GM18526 (cell line): ENCODE measurements around the gene SGCG.

Experiments
- POLR2A ChIP-seq: IDR thresholded peaks from 3 replicates; pipeline ENCODE4 v1.6.1; 2011; ENCODE audit not compliant: insufficient read length; ENCODE audit errors: extremely low read depth

SGCG gene

GRCh38 chr13:23289917-23290357, 109.2 kb downstream of the SGCG start:
- no peak for TF ChIP-seq POLR2A

GRCh38 chr13:23292586-23292985, 111.8 kb downstream of the SGCG start:
- no peak for TF ChIP-seq POLR2A

GRCh38 chr13:23319883-23320224, 139.1 kb downstream of the SGCG start:
- TF ChIP-seq POLR2A: no peak

GRCh38 chr13:23320926-23321534, 140.3 kb downstream of the SGCG start:
- no peak for TF ChIP-seq POLR2A

GRCh38 chr13:23321535-23322241, 140.9 kb downstream of the SGCG start:
- no peak for TF ChIP-seq POLR2A

GRCh38 chr13:23322353-23323336, 141.9 kb downstream of the SGCG start:
- TF ChIP-seq POLR2A: no peak

DNA sequence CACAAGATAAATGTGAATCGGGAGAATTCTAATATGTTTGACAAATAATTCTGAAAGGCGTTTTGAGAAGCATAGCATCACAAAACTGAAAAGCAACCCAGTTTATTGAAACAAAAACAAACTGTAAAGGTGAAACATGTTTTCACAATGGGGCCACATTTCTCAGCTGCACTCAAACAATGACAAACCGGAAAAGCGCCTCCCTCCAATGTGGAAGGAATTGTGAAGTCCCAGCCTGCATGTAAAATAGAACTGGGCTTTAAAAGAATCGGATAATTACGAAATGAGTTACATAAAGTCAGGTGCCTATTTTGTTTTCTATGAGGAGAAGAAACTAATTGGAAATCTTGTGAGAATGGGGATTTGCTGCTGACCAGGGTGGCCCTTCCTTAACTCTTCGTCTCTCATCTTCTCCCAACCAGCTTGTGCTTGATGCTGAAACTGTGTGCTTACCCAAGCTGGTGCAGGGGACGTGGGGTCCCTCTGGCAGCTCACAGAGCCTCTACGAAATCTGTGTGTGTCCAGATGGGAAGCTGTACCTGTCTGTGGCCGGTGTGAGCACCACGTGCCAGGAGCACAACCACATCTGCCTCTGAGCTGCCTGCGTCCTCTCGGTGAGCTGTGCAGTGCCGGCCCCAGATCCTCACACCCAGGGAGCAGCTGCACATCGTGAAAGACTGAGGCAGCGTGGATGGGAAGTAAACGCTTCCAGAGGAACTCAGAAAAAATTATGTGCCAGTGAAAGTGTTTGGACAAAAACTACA, 143.3 kb downstream of the SGCG start:
- no peak for TF ChIP-seq POLR2A

DNA sequence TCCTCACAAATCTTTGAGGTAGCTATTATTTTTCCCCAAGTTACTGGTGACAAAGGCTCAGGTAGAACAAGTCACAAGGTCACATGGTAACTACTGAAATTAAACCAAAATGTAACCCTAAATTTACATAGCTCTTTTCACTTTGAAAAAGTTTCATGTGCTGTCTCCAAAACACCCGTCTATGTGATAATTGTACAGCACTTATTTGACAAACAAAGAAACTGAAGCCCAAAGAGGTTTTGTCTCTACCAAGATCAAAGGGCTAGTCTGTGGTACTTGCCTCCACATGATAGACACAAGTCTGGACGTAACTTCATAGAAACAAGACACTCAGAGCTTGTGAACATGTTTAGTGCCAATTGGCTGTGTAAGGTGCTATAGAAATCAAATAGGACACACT, 144.4 kb downstream of the SGCG start:
- no peak for TF ChIP-seq POLR2A

DNA sequence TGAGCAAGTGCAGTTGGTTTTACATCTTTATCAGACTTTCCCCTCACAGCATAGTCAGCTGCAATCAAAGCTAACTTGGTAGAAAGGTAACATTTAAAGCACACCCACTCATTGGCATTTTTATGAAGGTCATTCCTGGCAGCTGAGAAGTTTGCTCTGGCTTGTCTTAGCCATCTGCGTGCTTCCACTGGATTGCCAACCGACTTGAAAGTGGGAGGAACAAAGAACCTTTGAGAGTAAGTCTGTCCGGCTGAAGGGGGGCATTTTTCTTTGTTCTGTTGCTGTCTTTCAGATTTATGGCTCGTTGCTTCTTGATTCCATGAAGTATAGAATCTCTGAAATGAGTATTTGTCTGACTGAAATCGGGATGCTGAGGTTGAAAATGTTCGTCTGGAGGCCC, 149.6 kb downstream of the SGCG start:
- TF ChIP-seq POLR2A: no peak

- no peak for TF ChIP-seq POLR2A
These were observed 158.4 kb downstream of the SGCG start for GRCh38 chr13:23339225-23339624.

DNA sequence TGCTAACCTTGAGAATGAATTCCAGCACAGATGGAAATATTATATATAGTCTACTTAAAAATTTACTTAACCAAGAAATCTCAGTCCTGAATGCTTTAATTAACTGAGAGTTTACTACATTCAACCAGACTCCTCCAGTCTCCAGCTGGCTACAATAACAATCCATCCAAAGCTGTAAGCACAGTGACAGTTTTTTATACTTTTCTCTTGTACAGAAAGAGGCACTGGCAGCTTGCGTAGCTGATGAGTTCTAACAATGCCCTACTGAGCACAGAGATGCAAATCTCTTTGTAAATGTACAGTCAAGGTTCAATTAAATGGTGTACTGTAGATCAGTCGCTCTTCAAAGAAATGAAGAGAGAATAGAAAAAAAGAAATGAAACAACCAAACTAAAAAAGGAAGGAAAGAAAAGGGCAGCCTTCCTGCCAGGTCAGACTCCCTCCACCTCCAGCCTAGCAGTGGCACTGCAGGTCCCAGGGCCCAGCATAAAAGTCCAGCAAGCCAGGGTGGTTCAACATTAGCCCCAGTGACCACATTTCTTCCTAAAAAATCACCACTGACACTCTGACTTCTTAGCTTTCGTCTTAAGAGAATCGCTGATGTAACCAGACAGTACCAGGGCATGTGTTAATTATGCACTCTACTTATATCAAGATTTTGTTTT, 164.3 kb downstream of the SGCG start:
- no peak for TF ChIP-seq POLR2A

GRCh38 chr13:23347601-23348000, 166.8 kb downstream of the SGCG start:
- no peak for TF ChIP-seq POLR2A

DNA sequence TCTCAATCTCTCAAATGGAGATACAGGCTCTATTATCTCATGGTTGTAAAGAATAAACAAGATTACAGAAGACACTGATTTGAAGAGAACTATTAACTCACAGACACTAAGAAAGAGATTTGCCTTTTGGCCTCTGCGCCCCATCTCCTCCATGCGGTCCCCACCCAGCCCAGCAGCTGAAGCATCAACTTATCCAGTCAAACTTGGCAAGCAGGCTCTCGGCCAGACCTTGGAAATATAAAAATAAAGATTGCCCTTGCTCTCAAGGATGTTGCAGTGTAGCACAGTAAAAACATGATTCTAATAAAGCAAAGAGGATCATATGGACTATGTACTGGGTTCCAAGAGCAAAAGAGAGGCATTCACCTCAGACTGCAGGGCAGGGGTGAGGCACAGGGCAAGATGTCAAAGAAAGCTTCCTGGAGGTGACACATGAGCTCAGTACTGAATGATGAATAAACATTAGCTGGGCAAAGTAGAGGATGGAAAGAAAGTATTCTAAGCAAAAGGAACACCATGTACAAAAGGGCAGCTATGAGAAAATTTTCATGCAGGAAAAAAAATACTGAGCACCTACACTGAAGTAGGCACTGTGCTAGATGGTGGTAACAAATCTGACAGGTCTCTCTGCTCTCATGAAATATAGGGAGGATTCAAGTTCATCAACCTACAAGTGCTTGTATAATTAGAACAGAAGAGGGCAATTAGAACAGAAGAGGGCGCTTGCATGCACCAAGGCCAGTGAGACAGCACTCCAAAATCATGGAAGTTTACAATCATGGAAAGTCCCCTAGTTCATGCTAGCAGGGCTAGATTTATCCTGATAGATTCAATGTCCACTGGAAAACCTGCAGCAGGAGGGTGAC, 167.7 kb downstream of the SGCG start:
- TF ChIP-seq POLR2A: no peak
